Measurements from ENCODE around the gene TIAM2.

DNA sequence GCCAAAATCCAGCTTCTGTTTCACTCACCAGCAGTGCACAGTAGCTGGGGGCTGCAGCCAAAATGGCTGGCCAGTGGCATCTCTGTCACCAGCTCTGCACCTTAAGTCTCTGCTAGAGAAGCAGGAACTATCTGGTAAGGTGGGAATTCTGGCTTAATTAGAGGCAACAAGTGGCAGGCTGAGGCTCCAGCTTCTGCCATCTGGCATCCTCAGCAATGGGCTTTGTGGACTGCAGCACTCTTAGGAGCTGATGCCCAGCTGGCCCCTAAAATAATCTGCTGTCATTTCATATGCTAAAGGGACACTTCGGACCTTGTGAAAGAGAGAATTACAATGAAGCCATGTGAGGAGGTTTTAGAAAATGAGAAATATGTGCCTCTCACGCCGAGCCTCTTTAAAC, 264.1 kb downstream of the TIAM2 start:
- TF ChIP-seq, protein P1, sequence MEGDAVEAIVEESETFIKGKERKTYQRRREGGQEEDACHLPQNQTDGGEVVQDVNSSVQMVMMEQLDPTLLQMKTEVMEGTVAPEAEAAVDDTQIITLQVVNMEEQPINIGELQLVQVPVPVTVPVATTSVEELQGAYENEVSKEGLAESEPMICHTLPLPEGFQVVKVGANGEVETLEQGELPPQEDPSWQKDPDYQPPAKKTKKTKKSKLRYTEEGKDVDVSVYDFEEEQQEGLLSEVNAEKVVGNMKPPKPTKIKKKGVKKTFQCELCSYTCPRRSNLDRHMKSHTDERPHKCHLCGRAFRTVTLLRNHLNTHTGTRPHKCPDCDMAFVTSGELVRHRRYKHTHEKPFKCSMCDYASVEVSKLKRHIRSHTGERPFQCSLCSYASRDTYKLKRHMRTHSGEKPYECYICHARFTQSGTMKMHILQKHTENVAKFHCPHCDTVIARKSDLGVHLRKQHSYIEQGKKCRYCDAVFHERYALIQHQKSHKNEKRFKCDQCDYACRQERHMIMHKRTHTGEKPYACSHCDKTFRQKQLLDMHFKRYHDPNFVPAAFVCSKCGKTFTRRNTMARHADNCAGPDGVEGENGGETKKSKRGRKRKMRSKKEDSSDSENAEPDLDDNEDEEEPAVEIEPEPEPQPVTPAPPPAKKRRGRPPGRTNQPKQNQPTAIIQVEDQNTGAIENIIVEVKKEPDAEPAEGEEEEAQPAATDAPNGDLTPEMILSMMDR (IDR thresholded peaks at IDR 0.05; ENCODE audit: insufficient read depth, low read length): no peak
- TF ChIP-seq, protein P2, sequence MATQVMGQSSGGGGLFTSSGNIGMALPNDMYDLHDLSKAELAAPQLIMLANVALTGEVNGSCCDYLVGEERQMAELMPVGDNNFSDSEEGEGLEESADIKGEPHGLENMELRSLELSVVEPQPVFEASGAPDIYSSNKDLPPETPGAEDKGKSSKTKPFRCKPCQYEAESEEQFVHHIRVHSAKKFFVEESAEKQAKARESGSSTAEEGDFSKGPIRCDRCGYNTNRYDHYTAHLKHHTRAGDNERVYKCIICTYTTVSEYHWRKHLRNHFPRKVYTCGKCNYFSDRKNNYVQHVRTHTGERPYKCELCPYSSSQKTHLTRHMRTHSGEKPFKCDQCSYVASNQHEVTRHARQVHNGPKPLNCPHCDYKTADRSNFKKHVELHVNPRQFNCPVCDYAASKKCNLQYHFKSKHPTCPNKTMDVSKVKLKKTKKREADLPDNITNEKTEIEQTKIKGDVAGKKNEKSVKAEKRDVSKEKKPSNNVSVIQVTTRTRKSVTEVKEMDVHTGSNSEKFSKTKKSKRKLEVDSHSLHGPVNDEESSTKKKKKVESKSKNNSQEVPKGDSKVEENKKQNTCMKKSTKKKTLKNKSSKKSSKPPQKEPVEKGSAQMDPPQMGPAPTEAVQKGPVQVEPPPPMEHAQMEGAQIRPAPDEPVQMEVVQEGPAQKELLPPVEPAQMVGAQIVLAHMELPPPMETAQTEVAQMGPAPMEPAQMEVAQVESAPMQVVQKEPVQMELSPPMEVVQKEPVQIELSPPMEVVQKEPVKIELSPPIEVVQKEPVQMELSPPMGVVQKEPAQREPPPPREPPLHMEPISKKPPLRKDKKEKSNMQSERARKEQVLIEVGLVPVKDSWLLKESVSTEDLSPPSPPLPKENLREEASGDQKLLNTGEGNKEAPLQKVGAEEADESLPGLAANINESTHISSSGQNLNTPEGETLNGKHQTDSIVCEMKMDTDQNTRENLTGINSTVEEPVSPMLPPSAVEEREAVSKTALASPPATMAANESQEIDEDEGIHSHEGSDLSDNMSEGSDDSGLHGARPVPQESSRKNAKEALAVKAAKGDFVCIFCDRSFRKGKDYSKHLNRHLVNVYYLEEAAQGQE (IDR thresholded peaks at IDR 0.05; ENCODE audit: insufficient replicate concordance, low read depth): no peak
